Sigmoid colon (tissue), 4 donors: ENCODE measurements around the gene MFSD6.

Experiments used
- CTCF ChIP-seq, 4 experiments: fragments of 450-650 bp in 3 of 4; fragments of 200-600 bp in 1 of 4; IDR thresholded peaks; one replicate each; pipeline ENCODE4 v1.5.1; 2016 to 2019; ENCODE audit warnings: antibody characterized with exemption in 4 of 4, mild to moderate bottlenecking in 3 of 4, moderate library complexity in 2 of 4
- POLR2A ChIP-seq, 2 donors: fragments of 450-650 bp; IDR thresholded peaks; one replicate each; pipeline ENCODE4 v1.6.1; 2016; ENCODE audit warnings: antibody characterized with exemption in 2 of 2, mild to moderate bottlenecking in 2 of 2, moderate library complexity in 2 of 2
- POLR2AphosphoS5 ChIP-seq, 4 donors: sonication (generic); formaldehyde crosslinking; IDR thresholded peaks; one replicate each; pipeline ENCODE4 v1.6.1; 2017; ENCODE audit warnings: antibody characterized with exemption in 4 of 4

- TF ChIP-seq CTCF (IDR thresholded peaks at IDR 0.05) (no peak), POLR2A (IDR thresholded peaks at IDR 0.05) (no peak), POLR2AphosphoS5 (IDR thresholded peaks at IDR 0.05) (no peak)
These were observed 39.6 kb downstream of the MFSD6 start for GRCh38 chr2:190447766-190448165.
